Measurements from ENCODE around the gene COX8A.

COX8A gene

GRCh38 chr11:64003807-64004589 lies 29.6 kb downstream of the COX8A start:
- DNase-seq, result no peak

DNA sequence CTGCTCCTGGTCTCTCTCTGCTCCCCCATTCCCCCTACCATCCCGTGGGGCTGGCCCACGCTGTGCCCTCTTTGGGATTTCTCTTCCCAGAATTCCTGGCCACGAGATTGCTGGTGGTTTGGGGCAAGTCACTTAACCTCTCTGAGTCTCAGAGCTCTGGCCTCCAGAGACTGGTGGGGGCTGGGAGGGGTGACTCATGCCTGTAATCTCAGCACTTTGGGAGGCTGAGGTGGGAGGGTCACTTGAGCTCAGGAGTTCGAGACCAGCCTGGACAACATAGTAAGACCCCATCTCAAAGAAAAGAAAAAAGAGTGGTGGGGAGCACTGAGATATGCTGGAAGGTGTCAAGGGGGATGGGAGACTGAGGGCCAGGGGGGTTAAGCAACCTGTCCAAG lies 30.2 kb downstream of the COX8A start:
- DNase-seq, result no peak

- DNase-seq, result no peak
Observed at GRCh38 chr11:64005691-64006090, 31.3 kb downstream of the COX8A start.

DNA sequence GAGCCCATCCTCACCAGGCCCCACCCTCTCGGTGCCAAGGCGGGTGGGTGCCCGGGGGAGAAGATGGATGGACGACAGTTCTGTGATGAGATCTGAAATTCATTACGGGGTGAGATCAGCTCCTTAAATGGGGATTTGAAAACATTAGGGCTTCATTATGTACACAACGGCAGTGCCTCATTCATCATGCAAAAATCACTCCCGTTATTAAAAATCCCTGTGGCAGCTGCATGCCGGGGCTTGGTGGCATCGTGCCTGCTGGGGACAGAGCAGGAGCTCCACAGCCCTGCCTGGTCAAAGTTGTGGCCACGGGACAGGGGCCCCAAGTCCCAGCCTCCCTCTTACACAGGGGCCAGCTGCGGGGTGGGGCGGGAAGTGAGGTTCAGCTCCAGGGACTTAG lies 32.0 kb downstream of the COX8A start:
- DNase-seq, result no peak

GRCh38 chr11:64007160-64007628 lies 32.8 kb downstream of the COX8A start:
- peak; percentile 67 for DNase-seq

- no peak for DNase-seq
Observed at GRCh38 chr11:64007629-64008282, 33.3 kb downstream of the COX8A start.

- DNase-seq, result no peak
Observed at GRCh38 chr11:64008283-64008913, 34.0 kb downstream of the COX8A start.

GRCh38 chr11:64008914-64009633 lies 34.7 kb downstream of the COX8A start:
- no peak for DNase-seq

GRCh38 chr11:64009710-64010109 lies 35.3 kb downstream of the COX8A start:
- DNase-seq, result no peak

DNA sequence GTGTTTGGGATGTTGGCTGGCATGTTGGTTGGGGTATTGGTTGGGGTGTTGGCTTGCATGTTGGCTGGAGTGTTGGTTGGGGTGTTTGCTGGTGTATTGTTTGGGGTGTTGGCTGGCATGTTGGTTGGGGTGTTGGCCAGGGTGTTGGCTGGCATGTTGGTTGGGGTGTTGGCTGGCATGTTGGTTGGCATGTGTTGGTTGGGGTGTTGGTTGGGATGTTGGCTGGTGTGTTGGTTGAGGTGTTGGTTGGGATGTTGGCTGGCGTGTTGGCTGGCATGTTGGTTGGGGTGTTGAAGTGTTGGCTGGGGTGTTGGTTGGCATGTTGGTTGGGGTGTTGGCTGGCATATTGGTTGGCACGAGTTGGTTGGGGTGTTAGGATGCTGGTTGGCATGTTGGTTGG lies 36.4 kb downstream of the COX8A start:
- DNase-seq, result no peak

GRCh38 chr11:64011371-64011770 lies 37.0 kb downstream of the COX8A start:
- DNase-seq, result no peak

- no peak for DNase-seq
Observed at GRCh38 chr11:64013141-64013896, 38.9 kb downstream of the COX8A start.

- DNase-seq, result no peak
Observed at GRCh38 chr11:64014356-64014755, 39.9 kb downstream of the COX8A start.

GRCh38 chr11:64015510-64015909 lies 41.1 kb downstream of the COX8A start:
- DNase-seq, result no peak

DNA sequence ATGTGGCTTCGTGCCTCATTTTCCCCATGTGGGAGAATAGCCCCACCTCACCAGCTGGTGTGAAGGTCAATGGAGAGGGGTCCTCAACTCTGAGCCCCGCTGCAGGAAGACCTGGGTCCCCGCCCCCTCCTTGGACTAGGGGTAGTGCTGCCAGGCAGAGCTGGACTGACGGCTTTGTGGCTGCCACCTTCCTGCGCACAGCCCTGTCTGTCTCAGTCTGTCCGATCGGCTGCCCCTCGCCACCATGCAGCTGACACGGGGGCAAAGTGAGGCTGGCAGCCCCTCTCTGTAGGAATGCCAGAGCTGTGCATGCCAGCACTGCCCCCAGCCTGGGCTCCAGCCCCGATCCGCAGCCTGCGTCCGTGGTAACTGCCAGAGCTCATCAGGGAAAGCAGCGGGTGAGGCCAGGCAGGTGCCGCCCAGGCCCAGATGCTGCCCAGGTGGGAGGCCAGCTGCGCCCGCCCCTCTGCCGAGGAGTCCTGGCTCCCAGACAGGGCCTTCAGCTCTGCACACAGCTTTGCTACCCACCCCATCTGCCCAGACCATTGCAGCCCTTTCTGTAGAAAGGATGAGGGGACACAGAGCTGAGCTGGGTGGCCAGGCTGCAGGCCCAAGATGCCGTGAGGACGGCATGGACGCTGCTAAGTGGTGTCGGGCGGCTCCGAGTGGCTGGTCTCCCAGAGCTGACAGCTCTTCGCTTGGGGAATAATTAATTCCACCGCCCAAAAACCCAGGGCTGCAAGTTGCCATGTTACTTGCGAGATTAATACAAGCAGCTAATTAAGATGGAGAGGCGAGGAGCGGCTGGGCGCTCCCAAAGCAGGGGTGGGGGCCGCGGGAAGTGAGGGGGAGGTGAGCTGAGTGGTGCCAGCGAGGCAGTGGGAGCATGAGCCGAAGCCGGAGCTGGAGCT lies 41.8 kb downstream of the COX8A start:
- DNase-seq, result no peak

DNA sequence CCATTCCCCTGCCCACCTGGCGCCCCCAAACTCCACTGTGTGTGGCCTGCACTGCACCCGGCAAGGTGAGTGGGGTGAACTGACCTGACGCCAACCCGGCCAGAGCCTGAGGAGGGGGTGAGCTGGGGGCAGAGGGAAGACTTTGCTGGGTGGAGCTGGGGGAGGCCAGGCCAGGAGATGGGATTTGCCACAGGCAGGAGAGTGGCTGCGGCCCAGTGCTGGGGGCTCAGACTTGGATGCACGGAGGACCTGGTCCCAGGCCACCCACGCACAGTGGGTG lies 43.5 kb downstream of the COX8A start:
- no peak for DNase-seq

DNA sequence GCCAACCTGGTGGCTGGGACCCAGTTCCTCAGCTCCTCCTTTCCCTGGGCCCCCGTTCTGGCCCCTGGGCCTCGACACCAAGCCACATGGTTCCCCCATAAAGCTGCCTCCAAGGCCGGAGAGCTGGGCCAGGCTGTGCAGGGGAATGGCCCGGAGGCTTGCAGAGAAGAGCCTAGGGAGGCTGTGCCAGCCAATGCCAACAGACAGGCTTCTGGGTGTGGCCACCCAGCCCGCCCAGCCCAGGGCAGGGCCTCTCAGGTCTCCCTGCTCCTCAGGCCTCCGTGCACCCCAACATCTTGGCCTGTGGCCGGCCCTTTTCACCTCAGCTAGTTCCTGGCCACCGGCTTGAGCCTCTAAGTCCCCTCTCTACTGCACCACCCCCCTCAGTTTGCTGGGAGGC lies 43.9 kb downstream of the COX8A start:
- no peak for DNase-seq

GRCh38 chr11:64019106-64020037 lies 45.0 kb downstream of the COX8A start:
- DNase-seq, result no peak

DNA sequence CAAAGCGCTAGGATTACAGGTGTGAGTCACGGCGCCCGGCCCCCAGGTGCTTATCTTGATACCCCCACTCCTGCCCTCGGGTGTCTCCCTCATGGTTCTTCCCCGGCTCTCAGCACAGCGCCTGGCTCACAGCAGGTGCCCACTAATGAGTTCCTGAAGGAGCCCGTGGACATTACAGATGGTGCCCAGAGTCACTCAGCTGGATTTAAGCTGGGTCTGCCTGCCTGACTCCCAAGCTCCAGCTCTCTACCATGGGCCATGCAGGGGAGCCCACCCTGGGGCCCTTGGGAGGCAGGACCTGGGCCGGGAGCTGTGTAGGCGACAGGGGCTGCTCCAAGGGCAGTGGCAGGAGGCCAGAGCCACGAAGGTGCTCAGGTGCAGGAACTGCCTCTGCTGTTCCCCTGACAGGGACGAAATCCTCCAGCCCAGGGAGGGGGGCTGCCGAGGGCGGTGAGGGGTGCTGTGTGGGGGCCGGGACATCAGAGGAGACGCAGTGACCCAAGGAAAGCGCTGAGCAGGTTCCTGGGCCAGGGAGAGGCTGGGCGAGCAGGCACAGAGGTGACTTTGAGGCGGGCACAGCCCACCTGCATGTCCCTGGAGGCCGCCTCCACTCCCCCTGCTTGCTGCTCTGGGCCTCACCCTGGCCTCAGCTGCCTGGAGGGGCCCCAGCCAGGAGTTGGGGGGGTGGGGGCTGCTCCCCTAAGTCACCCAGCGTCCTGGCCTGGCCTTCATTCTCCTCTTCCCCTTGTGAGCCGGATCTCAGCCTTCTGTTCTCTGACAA lies 46.7 kb downstream of the COX8A start:
- DNase-seq, result no peak

DNA sequence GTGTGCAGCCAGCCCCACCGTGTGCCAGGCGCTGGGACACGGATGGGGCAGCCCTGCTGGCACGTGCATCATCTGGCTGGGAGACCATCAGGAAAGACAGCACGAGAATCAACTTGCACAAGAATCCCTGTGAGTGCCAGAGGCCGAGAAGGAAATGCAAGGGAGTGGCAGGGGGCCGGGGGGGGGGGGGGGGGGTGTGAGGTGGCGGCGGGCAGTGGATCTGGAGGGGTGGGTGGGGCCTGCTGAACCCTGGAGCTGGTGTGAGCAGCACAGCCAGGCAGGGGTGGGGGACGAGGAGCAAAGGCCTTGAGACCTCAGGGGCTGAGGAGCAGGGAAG lies 47.3 kb downstream of the COX8A start:
- DNase-seq, result no peak
